Heart right ventricle (tissue), 16 donors: ENCODE data around the gene TRIM40. TPM values are rescaled to one million over a fixed set of nuclear protein-coding genes. Genes with fewer than 3 reads are reported as not detected.

Experiments
- ATAC-seq, 8 donors: fragments of 200-7000 bp; cut with Tn5 transposase; one replicate each; pipeline ENCODE4 v1.9.1; 2020; ENCODE audit warnings: mild to moderate bottlenecking in 8 of 8, moderate library complexity in 8 of 8, moderate number of reproducible peaks in 1 of 8
- DNase-seq, 2 donors: peaks; one replicate each; pipeline ENCODE4 v3.0.0-alpha.2; 2020
- H3K27ac ChIP-seq, 10 donors: fragments of 200-600 bp; sonication (generic) in 2 of 10; one replicate each; pipeline versions ENCODE4 v1.5.0 to v1.8.0; 2020 to 2022; ENCODE audit warnings: mild to moderate bottlenecking in 3 of 10
- H3K27me3 ChIP-seq, 7 donors: fragments of 200-600 bp; one replicate each; pipeline ENCODE4 v1.8.0; 2021 to 2022; ENCODE audit warnings: mild to moderate bottlenecking in 2 of 7
- H3K36me3 ChIP-seq, 9 donors: fragments of 200-600 bp; sonication (generic) in 1 of 9; one replicate each; pipeline versions ENCODE4 v1.5.0 to v1.8.0; 2020 to 2022; ENCODE audit warnings: mild to moderate bottlenecking in 2 of 9
- H3K4me1 ChIP-seq, 9 donors: fragments of 200-600 bp; sonication (generic) in 1 of 9; one replicate each; pipeline versions ENCODE4 v1.5.0 to v1.8.0; 2020 to 2022; ENCODE audit warnings: mild to moderate bottlenecking in 4 of 9
- H3K4me3 ChIP-seq, 10 donors: fragments of 200-600 bp; sonication (generic) in 2 of 10; one replicate each; pipeline versions ENCODE4 v1.5.0 to v1.8.0; 2020 to 2022; ENCODE audit warnings: mild to moderate bottlenecking in 7 of 10, moderate library complexity in 2 of 10
- H3K9me3 ChIP-seq, 11 donors: fragments of 200-600 bp in 10 of 11; sonication (generic) in 2 of 11; one replicate each; pipeline versions ENCODE4 v1.5.0 to v1.8.0; 2013 to 2022; ENCODE audit warnings: mild to moderate bottlenecking in 2 of 11, control low read depth in 1 of 11, moderate library complexity in 1 of 11
- WGBS, 2 donors: extraction: QIAGEN DNeasy Blood & Tissue Kit; methylation state at CpG; one replicate each; pipeline ENCODE4 v1.1.7; 2013; ENCODE audit warnings: inconsistent platforms in 1 of 2; 5-methylcytosine and 5-hydroxymethylcytosine counted together
- intact Hi-C, 10 donors: fragments of 100-400 bp; cut with DNase I; formaldehyde crosslinking; loops; one replicate each; pipeline versions ENCODE4 v1.11.1 to v1.14.2; 2022
- polyA plus RNA-seq, 2 donors: library from polyadenylated mRNA; stranded (reverse); fragments of 200-250 nt; gene quantifications; one replicate each; pipeline ENCODE4 v1.2.3, GENCODE V29; 2013
- total RNA-seq, 10 donors: library from RNA; stranded (reverse); fragmentation: NEBNext Ultra II Directional in 3 of 10; extraction: Animal tissue kit (Norgen Biotek cat#: 25700) in 3 of 10; gene quantifications; one replicate each; pipeline versions ENCODE4 v1.2.1 to v1.2.4, GENCODE V29; 2021 to 2023
- TF ChIP-seq, protein P1 (sequence below), 9 donors: fragments of 200-600 bp; sonication (generic) in 2 of 9; IDR thresholded peaks; one replicate each; pipeline versions ENCODE4 v1.5.0 to v1.8.0; 2021 to 2022; ENCODE audit warnings: antibody characterized with exemption in 9 of 9, mild to moderate bottlenecking in 5 of 9, moderate library complexity in 1 of 9
- donor health status: Arrhythmogenic right ventricular cardiomyopathy.
- donor health status: ischemic (EF 13 %, LVEDD 7.1; RV severe dilation, severe dysfunction).
- donor health status: healthy with polysubstance abuse.
- donor health status: DM: no; HTN: yes; CAD: no.
- donor health status: DM: no; HTN: no; CAD: no.
- donor health status: ischemic (EF 25% LVEDD 6.9; RV normal size, moderate dysfunction).
- donor health status: ischemic (EF 25% LVEDD 5.7; RV mildly dilated, moderate dysfunction).
- donor health status: healthy.
- donor health status: DM: yes; HTN: yes; CAD: no.
- donor health status: Ischemic cardiomyopathy.
- donor health status: ischemic (EF 35%, LVEDD 5.7; RV mildly dilated, moderate dysfunction).
- donor health status: nonischemic (EF 11% LVEDD 7.7; RV severe dilation, severe dysfunction).
- donor health status: DM: yes; HTN: yes; CAD: no.
- donor health status: PGD.
- donor health status: ischemic (EF 29% LVEDD 5.4; RV normal size, mild dysfunction).
- donor health status: nonischemic (EF 23%, LVEDD 6.1; RV moderate dilation, normal function).

Gene TRIM40
- total and polyA plus RNA-seq, 12 donors: not detected

DNA sequence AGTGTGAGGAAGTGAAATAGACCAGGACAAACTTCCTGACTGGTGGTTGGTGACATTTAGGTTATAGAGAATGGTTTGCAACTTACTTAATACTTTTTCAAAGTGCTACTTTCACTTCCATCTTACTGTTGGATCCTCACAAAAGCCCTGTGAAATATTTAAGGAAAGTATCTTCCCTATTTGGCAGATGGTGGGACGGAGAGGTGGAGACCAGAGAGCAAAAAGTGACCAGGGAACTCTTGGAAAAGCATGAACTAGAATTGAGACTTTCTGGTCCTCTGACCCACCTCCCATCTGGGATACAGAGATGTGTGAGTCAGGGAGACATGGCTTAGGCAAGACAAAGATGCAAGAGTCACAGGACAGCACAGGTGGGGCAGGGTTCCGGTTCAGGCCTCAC is 22.1 kb downstream of the TRIM40 start:
- Histone ChIP-seq H3K4me3 (no peak overlapping the region), H3K4me1 (peaks cover 0 to 24% (median 5%) of the 10 kb centered on the region in 9 donors), H3K36me3 (no peaks in the 10 kb centered on the region), H3K9me3 (no peaks in the 10 kb centered on the region), H3K27me3 (peaks cover 0 to 22% (median 0%) of the 10 kb centered on the region in 7 donors), H3K27ac (no peak overlapping the region)
- no peak for ATAC-seq
- WGBS, 2 donors: 86 to 92% methylated on average over 2 of the region's 2 CpGs
- intact Hi-C loops: no loop called here
- DNase-seq: no peak
- TF ChIP-seq, protein P1, sequence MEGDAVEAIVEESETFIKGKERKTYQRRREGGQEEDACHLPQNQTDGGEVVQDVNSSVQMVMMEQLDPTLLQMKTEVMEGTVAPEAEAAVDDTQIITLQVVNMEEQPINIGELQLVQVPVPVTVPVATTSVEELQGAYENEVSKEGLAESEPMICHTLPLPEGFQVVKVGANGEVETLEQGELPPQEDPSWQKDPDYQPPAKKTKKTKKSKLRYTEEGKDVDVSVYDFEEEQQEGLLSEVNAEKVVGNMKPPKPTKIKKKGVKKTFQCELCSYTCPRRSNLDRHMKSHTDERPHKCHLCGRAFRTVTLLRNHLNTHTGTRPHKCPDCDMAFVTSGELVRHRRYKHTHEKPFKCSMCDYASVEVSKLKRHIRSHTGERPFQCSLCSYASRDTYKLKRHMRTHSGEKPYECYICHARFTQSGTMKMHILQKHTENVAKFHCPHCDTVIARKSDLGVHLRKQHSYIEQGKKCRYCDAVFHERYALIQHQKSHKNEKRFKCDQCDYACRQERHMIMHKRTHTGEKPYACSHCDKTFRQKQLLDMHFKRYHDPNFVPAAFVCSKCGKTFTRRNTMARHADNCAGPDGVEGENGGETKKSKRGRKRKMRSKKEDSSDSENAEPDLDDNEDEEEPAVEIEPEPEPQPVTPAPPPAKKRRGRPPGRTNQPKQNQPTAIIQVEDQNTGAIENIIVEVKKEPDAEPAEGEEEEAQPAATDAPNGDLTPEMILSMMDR (IDR thresholded peaks at IDR 0.05): no peak

DNA sequence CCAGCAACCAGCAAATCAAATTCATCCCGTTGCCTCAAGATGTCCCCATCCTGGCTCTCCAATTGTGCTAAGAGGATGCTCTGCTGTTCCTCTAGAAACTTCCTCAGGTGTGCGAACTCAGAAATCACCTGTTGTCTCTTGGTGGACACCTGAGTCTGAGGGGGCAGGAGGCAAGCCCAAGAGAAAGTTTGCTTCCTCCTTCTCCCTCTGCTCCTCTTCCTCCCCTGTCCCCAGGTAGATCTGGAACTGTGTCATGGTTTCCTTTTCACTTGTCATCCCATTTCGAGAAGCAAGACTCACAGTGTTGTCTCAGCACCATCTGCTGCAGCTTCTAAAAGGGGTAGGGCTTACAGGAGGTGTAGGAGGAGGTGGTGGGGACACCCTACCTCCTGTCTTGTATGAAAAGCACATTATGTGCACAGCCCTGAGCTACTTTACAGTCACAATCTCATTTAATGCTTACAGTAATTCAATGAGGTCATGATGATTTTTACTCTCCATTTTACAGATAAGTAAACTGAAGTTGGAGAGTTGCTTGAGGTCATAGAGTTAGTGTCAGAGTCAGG is 22.6 kb downstream of the TRIM40 start:
- no peak for DNase-seq
- WGBS, 2 donors: 70 to 72% methylated on average over 3 of the region's 3 CpGs
- no peaks in the 10 kb centered on the region for H3K36me3 ChIP-seq
- no peak overlapping the region for H3K27ac ChIP-seq
- peaks cover 0 to 27% (median 3%) of the 10 kb centered on the region in 7 donors for H3K27me3 ChIP-seq
- TF ChIP-seq, protein P1 (IDR thresholded peaks at IDR 0.05): no peak
- intact Hi-C loops: no loop called here
- peaks cover 0 to 29% (median 5%) of the 10 kb centered on the region in 9 donors for H3K4me1 ChIP-seq
- no peaks in the 10 kb centered on the region for H3K9me3 ChIP-seq
- ATAC-seq: no peak
- no peak overlapping the region for H3K4me3 ChIP-seq

DNA sequence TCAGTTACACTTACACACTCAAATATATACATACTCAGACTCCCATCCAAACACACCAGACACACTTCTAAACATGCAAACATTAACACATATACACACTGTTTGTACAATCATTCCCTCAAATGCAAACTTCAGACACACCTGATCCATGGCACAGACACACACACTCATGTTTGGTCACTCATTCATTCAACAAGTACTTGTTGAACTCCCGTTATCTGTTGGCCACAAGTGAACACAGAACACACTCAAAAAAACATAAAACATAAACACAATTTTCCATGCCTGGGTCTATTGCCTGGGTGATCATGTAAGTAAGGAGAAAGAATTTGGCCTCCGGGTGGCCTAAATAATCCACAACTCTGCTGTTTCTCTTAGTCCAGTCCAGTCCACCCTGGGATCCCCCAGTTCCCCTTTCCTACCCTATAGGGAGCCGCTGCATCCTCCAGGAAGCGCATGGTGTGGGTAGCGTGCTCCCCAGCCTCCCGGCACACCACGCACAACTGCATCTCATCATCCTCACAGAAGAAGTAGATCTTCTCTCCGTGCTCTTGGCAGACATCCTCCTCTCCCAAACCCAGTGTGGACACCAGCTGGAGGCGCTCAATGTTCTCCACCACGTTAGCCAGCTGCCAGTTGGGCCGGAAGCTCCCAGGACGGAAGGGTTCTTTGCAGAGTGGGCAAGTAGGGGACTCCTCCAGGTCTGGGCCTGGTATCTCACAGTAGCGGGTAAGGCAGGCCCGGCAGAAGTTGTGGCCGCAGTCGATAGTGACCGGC is 24.3 kb downstream of the TRIM40 start:
- TF ChIP-seq, protein P1 (IDR thresholded peaks at IDR 0.05): no peak
- Histone ChIP-seq H3K27me3 (peaks cover 0 to 30% (median 7%) of the 10 kb centered on the region in 7 donors), H3K4me1 (peaks cover 0 to 29% (median 5%) of the 10 kb centered on the region in 9 donors), H3K9me3 (no peaks in the 10 kb centered on the region), H3K4me3 (no peak overlapping the region), H3K36me3 (no peaks in the 10 kb centered on the region), H3K27ac (no peak overlapping the region)
- WGBS, 2 donors: 87 to 88% methylated on average over 17 of the region's 17 CpGs
- intact Hi-C loops: no loop called here
- DNase-seq (no peak), ATAC-seq (no peak)

DNA sequence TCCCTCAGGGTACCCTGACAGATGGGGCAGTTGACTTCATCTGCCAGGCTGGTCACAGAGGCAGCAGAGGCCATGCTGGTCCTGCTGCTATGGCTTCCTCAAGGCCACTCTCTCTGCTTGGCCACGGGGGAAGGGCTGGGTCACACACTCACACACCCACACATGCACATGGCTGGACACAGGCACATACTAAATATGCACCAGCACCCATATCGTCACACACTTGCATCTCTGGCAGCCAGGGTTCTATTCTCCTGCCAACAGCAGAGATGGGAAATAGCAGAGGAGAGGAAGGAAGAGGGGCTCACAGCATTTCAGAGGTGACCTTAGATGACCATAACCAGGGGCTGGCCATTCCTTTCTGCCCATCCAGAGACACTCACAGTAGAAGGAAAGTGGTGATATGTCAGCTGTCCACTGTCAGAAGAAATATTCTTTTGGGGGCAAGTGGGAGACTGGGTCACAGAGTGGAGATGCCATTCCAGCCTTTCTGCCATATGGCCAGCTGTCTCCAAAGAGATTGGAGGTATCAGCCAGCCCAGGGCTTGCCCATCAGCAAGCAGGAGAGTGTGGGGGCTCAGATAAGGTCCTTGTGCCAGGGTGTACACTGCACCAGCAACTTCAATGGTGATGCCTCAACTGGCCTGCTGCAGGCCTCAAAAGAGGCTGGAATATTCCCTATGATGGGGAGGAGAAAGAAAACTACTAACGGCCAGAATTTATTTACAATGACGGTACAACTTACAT is 25.0 kb downstream of the TRIM40 start, which contains the start of gene TRIM10:
Gene TRIM10, minus strand, starts transcription at position 427 of the 747 bp plus-strand sequence. Its CDS starts 353 bp downstream, at position 74.
- Histone ChIP-seq H3K9me3 (no peaks in the 10 kb centered on the region), H3K4me3 (no peak within 1 kb of the TSS), H3K36me3 (no peaks in the 10 kb centered on the region), H3K27me3 (peaks cover 0 to 30% (median 7%) of the 10 kb centered on the region in 7 donors), H3K4me1 (peaks cover 0 to 24% (median 3%) of the 10 kb centered on the region in 9 donors), H3K27ac (no peak within 1 kb of the TSS)
- no peak for ATAC-seq
- WGBS, 2 donors: 64 to 74% methylated on average over 4 of the region's 4 CpGs
- intact Hi-C loops: no loop called here
- TF ChIP-seq, protein P1 (IDR thresholded peaks at IDR 0.05): no peak
- no peak for DNase-seq
